Calu3 (cell line): ENCODE data around the gene DAGLB. TPM values are rescaled to one million over a fixed set of nuclear protein-coding genes. Genes with fewer than 3 reads are reported as not detected.
A peak's percentile ranks its signal among the peaks of the same experiment; 100 is the strongest.

ENCODE experiments used
- BruUV-seq: library from RNA; stranded (reverse); fragments of 400-500 nt; replicated peaks from 2 replicates; lab custom pipeline; 2021; lab: Mats Ljungman, UMichigan
- CTCF ChIA-PET: fragments of 300-600 bp; sonication (Branson Sonifier 250); formaldehyde crosslinking; loops from one replicate; lab custom pipeline; 2022; ENCODE audit warnings: antibody characterized with exemption; lab: Charles Lee
- DNase-seq: peaks from one replicate; pipeline ENCODE4 v3.0.0; 2022
- H3K27ac Mint-ChIP-seq: one replicate; pipeline ENCODE4 v1.8.0; 2022; ENCODE audit warnings: mixed read lengths; ENCODE audit not compliant: unreplicated experiment
- H3K27me3 Mint-ChIP-seq: one replicate; pipeline ENCODE4 v1.8.0; 2022; ENCODE audit warnings: mixed read lengths; ENCODE audit not compliant: unreplicated experiment
- H3K36me3 Mint-ChIP-seq: one replicate; pipeline ENCODE4 v1.8.0; 2022; ENCODE audit warnings: mild to moderate bottlenecking, moderate library complexity, mixed read lengths; ENCODE audit not compliant: insufficient read depth, unreplicated experiment
- H3K4me1 Mint-ChIP-seq: one replicate; pipeline ENCODE4 v1.8.0; 2022; ENCODE audit warnings: mild to moderate bottlenecking, low read depth, mixed read lengths; ENCODE audit not compliant: unreplicated experiment
- H3K4me3 Mint-ChIP-seq: one replicate; pipeline ENCODE4 v1.8.0; 2022; ENCODE audit warnings: mild to moderate bottlenecking, low read depth, moderate library complexity, mixed read lengths; ENCODE audit not compliant: unreplicated experiment
- H3K9me3 Mint-ChIP-seq: one replicate; pipeline ENCODE4 v1.8.0; 2022; ENCODE audit warnings: low read depth, mixed read lengths; ENCODE audit not compliant: unreplicated experiment
- intact Hi-C: fragments of 100-400 bp; cut with micrococcal nuclease; formaldehyde crosslinking; loops from one replicate; pipeline ENCODE4 v1.10.0; 2022; ENCODE audit not compliant: unreplicated experiment
- total RNA-seq: library from RNA; stranded (reverse); gene quantifications from 2 replicates; pipeline ENCODE4 v1.2.3, GENCODE V29; 2022
- TF ChIP-seq, protein P1 (sequence below): fragments of 200-600 bp; IDR thresholded peaks from one replicate; pipeline ENCODE4 v1.8.0; 2022; ENCODE audit warnings: antibody characterized with exemption; ENCODE audit not compliant: unreplicated experiment

The DAGLB gene
- total RNA-seq, 1 experiment from 2014 or later: 36.8 TPM

DNA sequence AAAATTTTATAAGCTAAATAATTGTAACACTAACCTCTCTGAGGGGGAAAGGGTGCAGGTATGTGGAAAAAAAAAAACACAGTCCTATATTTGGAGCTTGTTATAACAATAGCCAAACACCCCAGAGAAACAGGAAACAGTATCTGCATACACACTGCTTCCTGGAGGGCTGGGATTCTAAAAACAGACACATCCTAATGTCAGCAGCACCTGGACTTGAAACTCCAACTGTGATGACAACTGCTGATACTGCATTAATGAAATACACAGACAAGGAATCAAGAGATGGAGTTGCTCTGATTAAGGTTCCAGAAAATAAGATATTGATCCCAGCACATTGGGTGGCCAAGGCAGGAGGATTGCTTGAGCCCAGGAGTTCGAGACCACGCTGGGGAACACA, 9.3 kb downstream of the DAGLB start:
- no peak for DNase-seq
- no peaks in the 10 kb centered on the region for H3K27me3 Mint-ChIP-seq
- BruUV-seq: no TSS peak
- peaks cover 60% of the 10 kb centered on the region for H3K36me3 Mint-ChIP-seq
- H3K4me1 Mint-ChIP-seq: peaks cover 30% of the 10 kb centered on the region
- no peak overlapping the region for H3K4me3 Mint-ChIP-seq
- no peaks in the 10 kb centered on the region for H3K9me3 Mint-ChIP-seq
- intact Hi-C loops: loop anchor here (5.0 to 10.0 kb wide), 3 partner anchors 46 to 584 kb away; no protein-coding TSS in a partner anchor
- CTCF ChIA-PET: interaction anchor here (1.1 kb wide), 1 partner anchor 31 kb away, joined by 3 read pairs; no protein-coding TSS in a partner anchor
- TF ChIP-seq, protein P1, sequence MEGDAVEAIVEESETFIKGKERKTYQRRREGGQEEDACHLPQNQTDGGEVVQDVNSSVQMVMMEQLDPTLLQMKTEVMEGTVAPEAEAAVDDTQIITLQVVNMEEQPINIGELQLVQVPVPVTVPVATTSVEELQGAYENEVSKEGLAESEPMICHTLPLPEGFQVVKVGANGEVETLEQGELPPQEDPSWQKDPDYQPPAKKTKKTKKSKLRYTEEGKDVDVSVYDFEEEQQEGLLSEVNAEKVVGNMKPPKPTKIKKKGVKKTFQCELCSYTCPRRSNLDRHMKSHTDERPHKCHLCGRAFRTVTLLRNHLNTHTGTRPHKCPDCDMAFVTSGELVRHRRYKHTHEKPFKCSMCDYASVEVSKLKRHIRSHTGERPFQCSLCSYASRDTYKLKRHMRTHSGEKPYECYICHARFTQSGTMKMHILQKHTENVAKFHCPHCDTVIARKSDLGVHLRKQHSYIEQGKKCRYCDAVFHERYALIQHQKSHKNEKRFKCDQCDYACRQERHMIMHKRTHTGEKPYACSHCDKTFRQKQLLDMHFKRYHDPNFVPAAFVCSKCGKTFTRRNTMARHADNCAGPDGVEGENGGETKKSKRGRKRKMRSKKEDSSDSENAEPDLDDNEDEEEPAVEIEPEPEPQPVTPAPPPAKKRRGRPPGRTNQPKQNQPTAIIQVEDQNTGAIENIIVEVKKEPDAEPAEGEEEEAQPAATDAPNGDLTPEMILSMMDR: no peak
- no peak overlapping the region for H3K27ac Mint-ChIP-seq

DNA sequence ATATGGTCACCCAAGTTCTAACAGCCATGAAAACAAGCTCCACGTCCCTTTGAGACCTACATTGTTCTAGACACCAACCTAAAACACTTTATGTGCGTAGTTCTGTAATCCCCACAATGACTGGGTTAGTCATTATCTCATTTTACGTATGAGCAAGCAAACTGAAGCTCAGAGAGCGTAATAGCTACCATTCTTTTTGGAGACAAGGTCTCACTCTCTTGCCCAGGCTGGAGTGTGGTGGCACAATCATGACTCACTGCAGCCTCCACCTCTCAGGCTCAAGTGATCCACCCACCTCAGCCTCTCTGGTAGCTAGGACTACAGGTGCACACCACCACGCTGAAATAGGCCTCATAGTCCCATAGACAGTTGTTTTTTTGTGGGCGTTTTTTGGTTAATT, 10.5 kb downstream of the DAGLB start:
- no peaks in the 10 kb centered on the region for H3K9me3 Mint-ChIP-seq
- H3K36me3 Mint-ChIP-seq: peaks cover 65% of the 10 kb centered on the region
- TF ChIP-seq, protein P1: no peak
- no peak for DNase-seq
- no TSS peak for BruUV-seq
- H3K4me1 Mint-ChIP-seq: peaks cover 27% of the 10 kb centered on the region
- no peak overlapping the region for H3K27ac Mint-ChIP-seq
- intact Hi-C loops: loop anchor here (5.0 to 10.0 kb wide), 3 partner anchors 45 to 582 kb away; no protein-coding TSS in a partner anchor
- H3K4me3 Mint-ChIP-seq: no peak overlapping the region
- CTCF ChIA-PET: no interaction called here
- no peaks in the 10 kb centered on the region for H3K27me3 Mint-ChIP-seq

DNA sequence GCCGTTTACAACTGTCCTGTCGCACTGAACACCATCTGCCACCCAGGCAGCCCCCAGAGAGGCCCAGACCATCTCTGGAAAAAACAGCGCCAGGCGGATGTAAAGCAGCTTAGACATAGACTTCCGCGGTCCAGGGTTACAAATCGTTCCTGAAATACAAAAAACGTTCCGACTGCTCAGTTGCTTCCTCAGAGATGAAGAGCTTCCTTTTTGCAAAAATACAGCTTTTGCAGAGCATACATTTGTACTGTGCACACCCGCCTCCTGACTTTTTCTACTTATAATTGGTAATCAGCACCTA, 11.4 kb downstream of the DAGLB start:
- TF ChIP-seq, protein P1: no peak
- Mint-ChIP-seq H3K9me3 (no peaks in the 10 kb centered on the region), H3K27ac (no peak overlapping the region), H3K36me3 (peaks cover 64% of the 10 kb centered on the region), H3K27me3 (no peaks in the 10 kb centered on the region), H3K4me3 (no peak overlapping the region), H3K4me1 (peaks cover 27% of the 10 kb centered on the region)
- no TSS peak for BruUV-seq
- CTCF ChIA-PET: no interaction called here
- DNase-seq: no peak
- intact Hi-C loops: loop anchor here (5.0 to 10.0 kb wide), 3 partner anchors 44 to 582 kb away; no protein-coding TSS in a partner anchor

DNA sequence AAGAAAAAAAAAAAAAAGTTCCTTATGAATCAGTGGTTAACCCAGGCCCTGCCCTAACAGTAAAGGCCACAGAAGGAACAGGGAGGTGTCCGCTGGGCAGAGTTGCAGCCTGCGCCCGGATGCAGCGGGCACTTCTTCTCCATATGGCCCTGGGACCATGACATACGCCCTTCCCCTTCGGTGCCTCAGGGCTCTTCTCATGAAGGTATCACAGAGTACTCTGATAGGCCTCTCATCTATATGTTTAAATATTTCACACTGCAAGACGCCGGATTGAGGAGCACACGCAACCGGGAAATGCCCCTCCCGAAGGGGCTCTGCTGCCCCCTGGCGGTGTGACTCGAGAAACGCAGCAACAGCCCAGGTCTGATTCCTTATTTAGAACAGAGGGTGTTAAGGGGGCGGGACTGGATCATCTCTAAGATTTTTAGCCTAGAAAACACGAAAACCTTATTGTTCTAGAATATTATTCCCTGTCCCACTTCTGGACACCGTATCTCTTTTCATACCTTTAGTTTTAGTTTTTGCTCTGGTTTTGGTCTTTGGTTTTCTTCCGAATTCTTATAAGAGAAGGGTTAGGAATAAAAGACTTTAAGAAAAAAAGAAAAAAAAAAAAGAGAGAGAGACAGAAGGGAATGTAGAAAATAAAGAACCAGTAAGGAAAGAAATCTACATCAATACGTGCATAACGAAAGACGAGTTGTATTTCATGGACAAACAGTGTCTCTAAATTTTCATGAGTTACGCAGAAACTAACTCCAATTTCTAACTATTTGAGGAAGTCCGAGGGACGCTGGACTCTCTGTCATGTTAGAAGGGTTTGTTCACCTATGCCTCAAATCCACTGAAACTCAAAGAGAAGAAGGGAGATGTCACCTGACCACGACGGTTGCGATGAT, 12.0 kb downstream of the DAGLB start:
- DNase-seq: peak; percentile 95
- no TSS peak for BruUV-seq
- TF ChIP-seq, protein P1: peak; percentile 98
- CTCF ChIA-PET: interaction anchor here (0.7 kb wide), 1 partner anchor 98 kb away, joined by 4 read pairs; no protein-coding TSS in a partner anchor
- Mint-ChIP-seq H3K4me3 (no peak overlapping the region), H3K27ac (no peak overlapping the region), H3K27me3 (no peaks in the 10 kb centered on the region), H3K36me3 (peaks cover 67% of the 10 kb centered on the region), H3K4me1 (peaks cover 27% of the 10 kb centered on the region), H3K9me3 (no peaks in the 10 kb centered on the region)
- intact Hi-C loops: loop anchor here (5.0 to 10.0 kb wide), 3 partner anchors 43 to 581 kb away; no protein-coding TSS in a partner anchor
